Ovary (tissue), 9 donors: ENCODE results near the gene LTBR. TPM values are rescaled to one million over a fixed set of nuclear protein-coding genes. Genes with fewer than 3 reads are reported as not detected.
A peak's percentile ranks its signal among the peaks of the same experiment; 100 is the strongest.

Experiments used
- DNase-seq, 5 donors: peaks; one replicate each; pipeline ENCODE4 v3.0.0-alpha.2; 2019 to 2020
- H3K27ac ChIP-seq, 2 donors: fragments of 200-600 bp; one replicate each; pipeline versions ENCODE4 v1.5.1 to v1.8.0; 2019 to 2022
- H3K27me3 ChIP-seq: fragments of 200-600 bp; one replicate; pipeline ENCODE4 v1.8.0; 2022
- H3K36me3 ChIP-seq: fragments of 200-600 bp; sonication (generic); one replicate; pipeline ENCODE4 v1.5.1; 2019
- H3K4me1 ChIP-seq: one replicate; pipeline ENCODE4 v1.8.1; 2013; ENCODE audit warnings: mild to moderate bottlenecking, moderate library complexity; ENCODE audit not compliant: insufficient read depth
- H3K4me3 ChIP-seq: fragments of 200-600 bp; sonication (generic); one replicate; pipeline ENCODE4 v1.5.1; 2017
- H3K9me3 ChIP-seq, 2 donors: fragments of 200-600 bp in 1 of 2; sonication (generic) in 1 of 2; one replicate each; pipeline versions ENCODE4 v1.5.1 to v1.8.1; 2013 to 2019; ENCODE audit warnings: mild to moderate bottlenecking in 1 of 2, moderate library complexity in 1 of 2
- EP300 ChIP-seq: sonication (generic); formaldehyde crosslinking; IDR thresholded peaks from one replicate; pipeline ENCODE4 v1.6.1; 2017; ENCODE audit warnings: antibody characterized with exemption
- POLR2A ChIP-seq: fragments of 450-650 bp; IDR thresholded peaks from one replicate; pipeline ENCODE4 v1.6.1; 2017; ENCODE audit warnings: antibody characterized with exemption, mild to moderate bottlenecking, moderate library complexity
- WGBS, 3 donors: extraction: QIAGEN DNeasy Blood & Tissue Kit in 1 of 3; methylation state at CpG; one replicate each; pipeline versions ENCODE4 v1.1.5 to v1.1.7; 2013 to 2017; 5-methylcytosine and 5-hydroxymethylcytosine counted together
- intact Hi-C, 4 donors: fragments of 100-400 bp; cut with DNase I; formaldehyde crosslinking; loops; one replicate each; pipeline versions ENCODE4 v1.11.0 to v1.15.1; 2022 to 2023
- polyA plus RNA-seq, 2 donors: library from polyadenylated mRNA; stranded (reverse); fragments of 200-250 nt in 1 of 2; fragments of 350-450 nt in 1 of 2; fragmentation: Illumina TruSeq in 1 of 2; extraction: RNeasy Lipid Tissue Mini Kit (QIAGEN cat#74804) in 1 of 2; gene quantifications; one replicate each; pipeline ENCODE4 v1.2.3, GENCODE V29; 2013 to 2014
- total RNA-seq, 7 donors: library from RNA; depleted of rRNA in 2 of 7; stranded (reverse); fragments of >200 nt in 2 of 7; fragmentation: NEBNext Ultra II Directional in 3 of 7; extraction: Animal tissue kit (Norgen Biotek cat#: 25700) in 3 of 7; gene quantifications; one replicate each; pipeline versions ENCODE4 v1.1.0 to v1.2.4, GENCODE V29; 2016 to 2023
- TF ChIP-seq, protein P1 (sequence below), 3 donors: fragments of 450-650 bp in 2 of 3; fragments of 200-600 bp in 1 of 3; IDR thresholded peaks; one replicate each; pipeline versions ENCODE4 v1.5.1 to v1.8.0; 2016 to 2022; ENCODE audit warnings: antibody characterized with exemption in 3 of 3, mild to moderate bottlenecking in 1 of 3
- donor health status: DM: no; HTN: no; CAD: no; lungs with moderate emphysema.
- donor health status: DM: no; HTN: no; CAD: no.
- donor health status: Bipolar disorder and iron deficiency.
- donor health status: DM: yes; HTN: yes; CAD: no.
- donor health status: DM: no; HTN: no; CAD: no.
- donor health status: DM: yes; HTN: yes; CAD: no.

Gene LTBR
- total and polyA plus RNA-seq, 9 donors, result 21.9 to 131 (median 75.3) TPM

DNA sequence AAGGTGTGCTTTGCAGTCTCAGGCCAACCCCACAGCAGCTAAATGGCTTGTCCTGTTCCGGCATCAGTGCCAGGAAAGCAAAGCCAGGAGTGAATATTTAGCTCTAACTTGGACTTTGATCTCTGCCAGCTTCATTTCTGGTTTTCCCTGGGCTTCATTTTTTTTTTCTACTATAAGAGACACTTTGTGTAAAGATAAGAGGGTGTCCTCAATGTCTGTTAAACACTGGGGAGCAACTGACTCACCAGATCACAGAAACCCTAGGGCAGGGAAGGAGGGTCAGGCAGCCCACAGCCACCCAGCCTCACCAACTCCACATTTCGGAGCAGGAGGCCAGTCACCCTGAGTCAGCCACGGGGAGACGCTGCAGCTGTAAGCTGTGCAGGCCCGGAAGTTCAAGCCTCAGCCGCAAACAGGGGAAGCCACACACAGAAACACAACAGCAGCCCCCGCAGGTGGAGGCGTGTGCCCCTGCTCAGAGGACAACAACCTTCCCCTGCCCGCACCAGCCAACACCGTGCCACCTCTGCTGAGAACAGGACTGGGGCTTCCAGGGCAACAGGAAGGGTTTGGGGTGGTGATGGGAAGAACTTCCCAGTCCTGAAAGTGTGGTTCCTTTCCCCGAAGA lies 48.4 kb upstream of the LTBR start:
- H3K9me3 ChIP-seq, result no peaks in the 10 kb centered on the region
- 0 to 3% (median 1%) methylated on average over 11 of the region's 11 CpGs for WGBS, 3 donors
- H3K27me3 ChIP-seq, result no peaks in the 10 kb centered on the region
- intact Hi-C loops, result loop anchor here (5.0 kb wide), 2 partner anchors 42 to 47 kb away; partner anchors contain the start of genes LTBR (in 3 of the 4) and SCNN1A (in 1 of the 4)
- peaks cover 22% of the 10 kb centered on the region for H3K4me1 ChIP-seq
- peak; percentile 76 to 82 (median 79) for DNase-seq
- H3K4me3 ChIP-seq, result peak overlapping the region; percentile 41
- TF ChIP-seq, protein P1, sequence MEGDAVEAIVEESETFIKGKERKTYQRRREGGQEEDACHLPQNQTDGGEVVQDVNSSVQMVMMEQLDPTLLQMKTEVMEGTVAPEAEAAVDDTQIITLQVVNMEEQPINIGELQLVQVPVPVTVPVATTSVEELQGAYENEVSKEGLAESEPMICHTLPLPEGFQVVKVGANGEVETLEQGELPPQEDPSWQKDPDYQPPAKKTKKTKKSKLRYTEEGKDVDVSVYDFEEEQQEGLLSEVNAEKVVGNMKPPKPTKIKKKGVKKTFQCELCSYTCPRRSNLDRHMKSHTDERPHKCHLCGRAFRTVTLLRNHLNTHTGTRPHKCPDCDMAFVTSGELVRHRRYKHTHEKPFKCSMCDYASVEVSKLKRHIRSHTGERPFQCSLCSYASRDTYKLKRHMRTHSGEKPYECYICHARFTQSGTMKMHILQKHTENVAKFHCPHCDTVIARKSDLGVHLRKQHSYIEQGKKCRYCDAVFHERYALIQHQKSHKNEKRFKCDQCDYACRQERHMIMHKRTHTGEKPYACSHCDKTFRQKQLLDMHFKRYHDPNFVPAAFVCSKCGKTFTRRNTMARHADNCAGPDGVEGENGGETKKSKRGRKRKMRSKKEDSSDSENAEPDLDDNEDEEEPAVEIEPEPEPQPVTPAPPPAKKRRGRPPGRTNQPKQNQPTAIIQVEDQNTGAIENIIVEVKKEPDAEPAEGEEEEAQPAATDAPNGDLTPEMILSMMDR (IDR thresholded peaks at IDR 0.05), result peak in 2 of 3 donors; percentile 48 to 62
- TF ChIP-seq EP300, result no peak
- peak overlapping the region; percentile 82 to 97 for H3K27ac ChIP-seq
- no peaks in the 10 kb centered on the region for H3K36me3 ChIP-seq

DNA sequence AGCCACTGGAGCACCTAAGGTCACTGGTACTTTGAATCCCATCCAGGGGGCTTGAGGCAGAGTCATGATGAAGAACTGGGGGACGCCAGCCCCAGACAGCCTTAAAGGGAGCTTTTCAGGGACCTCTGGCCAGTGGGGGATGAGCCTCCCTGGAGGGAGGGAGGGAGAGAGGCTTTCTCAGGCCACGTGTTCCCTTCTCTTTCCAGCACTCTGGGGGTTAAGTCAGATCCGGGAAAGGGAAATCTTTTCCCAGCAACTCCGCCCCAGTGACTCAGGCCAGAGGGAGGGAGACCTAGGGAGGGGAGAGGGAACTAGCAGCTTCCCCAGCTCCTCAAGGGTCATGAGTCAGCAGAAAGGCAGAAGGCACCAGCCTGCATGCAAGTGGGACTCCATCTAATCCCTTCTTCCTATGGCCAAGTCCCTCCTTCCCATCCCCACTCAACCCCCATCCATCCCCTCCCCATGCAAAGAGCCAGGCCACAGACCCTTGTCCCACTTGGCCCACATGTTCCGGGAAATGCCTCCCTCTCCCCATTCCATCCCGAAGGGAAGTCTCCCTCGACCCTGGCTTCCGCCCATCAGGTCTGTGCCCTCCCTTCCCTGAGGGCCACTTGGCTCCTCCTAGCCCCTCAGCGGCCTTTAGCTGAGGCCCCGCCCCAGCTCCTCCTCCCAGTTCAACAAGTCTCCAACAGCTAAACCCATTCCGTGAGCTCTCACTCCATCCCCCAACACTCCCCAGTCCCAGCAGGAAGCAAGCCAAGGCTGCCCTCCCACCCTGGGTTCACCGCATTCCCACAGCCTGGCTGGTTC lies 47.7 kb upstream of the LTBR start:
- WGBS, 3 donors, result 0 to 1% (median 1%) methylated on average over 12 of the region's 12 CpGs
- H3K4me1 ChIP-seq, result peaks cover 20% of the 10 kb centered on the region
- intact Hi-C loops, result loop anchor here (5.0 kb wide), 2 partner anchors 41 to 46 kb away; partner anchors contain the start of genes LTBR (in 3 of the 4) and SCNN1A (in 1 of the 4)
- H3K4me3 ChIP-seq, result peak overlapping the region; percentile 41
- DNase-seq, result peak; percentile 95 to 97 (median 97)
- TF ChIP-seq, protein P1 (IDR thresholded peaks at IDR 0.05), result no peak
- TF ChIP-seq EP300 (peak; percentile 99), POLR2A (peak; percentile 76)
- H3K9me3 ChIP-seq, result no peaks in the 10 kb centered on the region
- no peaks in the 10 kb centered on the region for H3K27me3 ChIP-seq
- peak overlapping the region; percentile 82 to 97 for H3K27ac ChIP-seq
- H3K36me3 ChIP-seq, result no peaks in the 10 kb centered on the region

DNA sequence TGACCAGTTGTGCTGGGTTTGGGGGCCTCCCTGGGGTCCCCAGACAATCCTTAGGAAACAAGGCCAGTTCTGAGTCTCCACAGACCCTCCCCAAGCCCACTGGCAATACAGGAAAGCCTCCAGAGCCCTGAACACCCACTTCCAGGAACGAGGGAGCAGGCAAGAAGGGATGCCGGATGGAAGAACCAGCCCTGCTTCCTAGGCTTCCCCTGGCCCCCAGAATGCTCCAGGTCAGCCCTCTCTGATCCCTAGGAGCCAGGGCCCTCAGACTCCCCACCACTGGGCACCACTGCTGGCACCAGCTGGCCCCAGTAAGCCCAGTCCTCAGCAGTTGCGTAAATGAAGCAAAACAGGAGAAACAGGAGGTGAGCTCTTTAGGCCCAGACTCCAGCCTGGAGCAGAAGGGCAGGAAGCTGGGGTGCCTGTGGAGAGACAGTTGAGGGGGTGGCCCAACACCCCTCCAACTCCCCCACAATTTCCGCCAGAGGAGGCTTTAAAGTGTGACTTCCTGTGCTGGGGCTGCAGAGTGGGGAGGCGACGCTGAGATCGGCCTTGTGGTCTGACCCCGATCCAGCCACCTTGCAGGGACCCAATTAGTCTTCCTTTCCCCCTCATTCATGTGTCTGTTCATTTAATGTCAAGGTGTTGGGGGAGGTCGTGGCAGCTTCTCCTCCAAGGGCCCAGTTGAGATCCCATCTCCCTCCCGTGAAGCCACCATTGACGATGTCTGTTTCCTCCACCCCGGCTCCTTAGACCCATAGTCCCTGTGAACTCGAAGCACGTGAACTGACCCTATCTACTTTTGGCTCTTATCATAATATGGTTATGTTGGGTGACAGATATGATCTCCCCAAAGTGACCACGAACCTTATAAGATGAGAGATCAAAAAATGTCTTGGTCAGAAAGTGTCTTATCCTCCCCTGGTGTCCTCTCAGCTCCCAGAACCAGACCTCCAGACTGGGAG lies 46.8 kb upstream of the LTBR start:
- 21 to 25% (median 24%) methylated on average over 15 of the region's 15 CpGs for WGBS, 3 donors
- TF ChIP-seq, protein P1 (IDR thresholded peaks at IDR 0.05), result no peak
- TF ChIP-seq POLR2A, result no peak
- TF ChIP-seq EP300, result no peak
- H3K27ac ChIP-seq, result peak overlapping the region; percentile 82 to 97
- intact Hi-C loops, result loop anchor here (5.0 kb wide), 2 partner anchors 40 to 45 kb away; partner anchors contain the start of genes LTBR (in 3 of the 4) and SCNN1A (in 1 of the 4)
- H3K4me1 ChIP-seq, result peaks cover 20% of the 10 kb centered on the region
- H3K36me3 ChIP-seq, result no peaks in the 10 kb centered on the region
- H3K9me3 ChIP-seq, result no peaks in the 10 kb centered on the region
- H3K27me3 ChIP-seq, result no peaks in the 10 kb centered on the region
- H3K4me3 ChIP-seq, result peak overlapping the region; percentile 41
- DNase-seq, result peak in 1 of 5 donors; percentile 56
